Activated T-helper 17 cell treated with anti-CD3 and anti-CD28 coated beads, Interleukin-2, amount 50 U/mL, for 72 hours (primary cell): ENCODE results near the gene TANC1. TPM values are rescaled to one million over a fixed set of nuclear protein-coding genes. Genes with fewer than 3 reads are reported as not detected.
A peak's percentile ranks its signal among the peaks of the same experiment; 100 is the strongest.

Experiments used
- ATAC-seq: fragments of 150-1000 bp; cut with Tn5 transposase; replicated peaks from 2 replicates; pipeline ENCODE4 v1.10.0; 2021; ENCODE audit warnings: mild to moderate bottlenecking, moderate library complexity
- H3K27ac Mint-ChIP-seq: one replicate; pipeline ENCODE4 v1.8.0; 2022; ENCODE audit warnings: mixed read lengths
- H3K27me3 Mint-ChIP-seq: one replicate; pipeline ENCODE4 v1.8.0; 2022; ENCODE audit warnings: mixed read lengths
- H3K36me3 Mint-ChIP-seq: one replicate; pipeline ENCODE4 v1.8.0; 2022; ENCODE audit warnings: low read depth, mild to moderate bottlenecking, mixed read lengths
- H3K4me1 Mint-ChIP-seq: one replicate; pipeline ENCODE4 v1.8.0; 2022; ENCODE audit warnings: mixed read lengths
- H3K4me3 Mint-ChIP-seq: one replicate; pipeline ENCODE4 v1.8.0; 2022; ENCODE audit warnings: mild to moderate bottlenecking, mixed read lengths
- H3K9me3 Mint-ChIP-seq: one replicate; pipeline ENCODE4 v1.8.0; 2022; ENCODE audit warnings: mixed read lengths
- total RNA-seq, 2 donors: library from RNA; stranded (reverse); gene quantifications; one replicate each; pipeline ENCODE4 v1.2.3, GENCODE V29; 2022

Gene TANC1
- total RNA-seq, 2 donors from 2014 or later = 1.4 to 1.7 TPM

DNA sequence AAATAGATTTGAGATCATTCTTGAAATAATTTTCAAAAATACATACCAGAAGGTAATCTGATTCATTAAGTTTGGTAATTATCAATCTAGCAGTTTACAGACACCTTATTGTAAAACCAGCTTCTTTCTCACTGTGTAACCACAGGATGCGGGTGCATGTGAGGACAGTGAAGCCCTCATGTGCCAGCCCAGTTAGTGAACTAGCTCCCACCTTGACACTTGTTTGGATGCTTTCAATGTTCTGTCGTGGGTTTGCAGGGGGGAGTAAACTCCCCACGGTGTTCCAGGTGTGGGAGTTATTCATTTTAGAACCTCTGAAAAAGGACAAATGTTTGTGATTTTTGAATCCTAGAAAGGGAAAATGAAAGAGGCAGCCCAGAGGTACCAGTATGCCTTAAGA is 259.0 kb downstream of the TANC1 start:
- no peaks in the 10 kb centered on the region for H3K36me3 Mint-ChIP-seq
- H3K27ac Mint-ChIP-seq = no peak overlapping the region
- H3K4me1 Mint-ChIP-seq = peaks cover 5% of the 10 kb centered on the region
- H3K27me3 Mint-ChIP-seq = no peaks in the 10 kb centered on the region
- H3K9me3 Mint-ChIP-seq = no peaks in the 10 kb centered on the region
- ATAC-seq = no peak
- no peak overlapping the region for H3K4me3 Mint-ChIP-seq

DNA sequence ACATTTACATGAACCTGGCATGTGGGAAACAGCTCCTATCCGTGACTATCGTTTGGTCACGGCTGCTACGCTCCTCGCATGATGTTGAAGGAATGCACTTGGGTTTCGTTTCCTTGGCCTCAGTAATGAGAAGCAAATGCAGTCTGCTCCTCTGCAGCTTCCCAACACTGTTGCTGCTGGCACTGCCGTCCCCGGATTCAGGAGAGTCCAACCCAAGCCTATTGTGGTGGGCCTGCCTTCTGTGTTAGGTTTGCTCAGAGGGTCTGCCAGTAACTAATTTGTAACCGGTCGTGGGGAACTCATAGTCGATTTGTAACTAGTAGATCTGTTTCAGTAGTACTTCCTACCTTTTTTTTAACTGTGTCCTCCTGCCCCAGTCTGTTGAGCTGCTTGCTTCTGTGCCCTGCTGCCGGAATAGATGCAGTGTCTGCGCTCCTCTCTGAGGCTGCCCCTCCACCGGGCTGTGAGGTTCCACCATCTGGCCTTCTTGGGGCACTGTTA is 259.7 kb downstream of the TANC1 start:
- peaks cover 5% of the 10 kb centered on the region for H3K4me1 Mint-ChIP-seq

GRCh38 chr2:159229476-159230144 is 261.2 kb downstream of the TANC1 start:
- Mint-ChIP-seq H3K4me3 (no peak overlapping the region), H3K36me3 (peaks cover 9% of the 10 kb centered on the region), H3K9me3 (no peaks in the 10 kb centered on the region), H3K4me1 (no peaks in the 10 kb centered on the region), H3K27me3 (no peaks in the 10 kb centered on the region), H3K27ac (no peak overlapping the region)
- no peak for ATAC-seq

More for the DNA sequence above, 259.7 kb downstream of the TANC1 start:
- no peaks in the 10 kb centered on the region for H3K27me3 Mint-ChIP-seq
- ATAC-seq = no peak
- no peaks in the 10 kb centered on the region for H3K9me3 Mint-ChIP-seq
- H3K27ac Mint-ChIP-seq = peak overlapping the region; percentile 63
- H3K4me3 Mint-ChIP-seq = no peak overlapping the region
- H3K36me3 Mint-ChIP-seq = peaks cover 3% of the 10 kb centered on the region

DNA sequence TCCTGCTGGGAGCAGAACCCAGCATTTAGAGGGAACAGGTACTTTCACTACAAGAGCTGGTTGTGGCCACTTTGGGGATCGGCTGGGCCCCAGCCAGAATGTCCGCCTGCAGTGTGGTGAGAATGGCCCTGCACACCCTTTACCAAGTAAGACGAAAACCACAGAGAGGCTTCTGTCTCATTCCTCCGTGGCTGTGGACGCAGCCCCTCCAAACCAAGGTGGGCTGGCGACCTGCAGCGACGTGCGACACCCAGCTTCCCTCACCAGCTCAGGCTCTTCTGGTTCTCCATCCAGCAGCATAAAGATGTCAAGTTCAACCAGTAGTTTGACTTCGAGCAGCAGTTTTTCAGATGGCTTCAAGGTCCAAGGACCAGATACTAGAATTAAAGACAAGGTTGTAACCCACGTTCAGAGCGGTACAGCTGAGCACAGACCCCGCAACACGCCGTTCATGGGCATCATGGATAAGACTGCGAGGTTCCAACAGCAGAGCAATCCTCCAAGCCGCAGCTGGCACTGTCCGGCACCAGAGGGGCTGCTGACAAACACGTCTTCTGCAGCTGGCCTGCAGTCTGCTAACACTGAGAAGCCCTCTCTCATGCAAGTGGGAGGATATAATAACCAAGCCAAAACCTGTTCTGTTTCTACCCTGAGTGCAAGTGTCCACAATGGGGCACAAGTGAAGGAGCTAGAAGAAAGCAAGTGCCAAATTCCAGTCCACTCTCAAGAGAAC is 261.9 kb downstream of the TANC1 start:
- no peak for ATAC-seq
- Mint-ChIP-seq H3K27me3 (no peaks in the 10 kb centered on the region), H3K4me3 (no peak overlapping the region), H3K4me1 (no peaks in the 10 kb centered on the region), H3K9me3 (no peaks in the 10 kb centered on the region), H3K36me3 (peaks cover 14% of the 10 kb centered on the region), H3K27ac (no peak overlapping the region)

DNA sequence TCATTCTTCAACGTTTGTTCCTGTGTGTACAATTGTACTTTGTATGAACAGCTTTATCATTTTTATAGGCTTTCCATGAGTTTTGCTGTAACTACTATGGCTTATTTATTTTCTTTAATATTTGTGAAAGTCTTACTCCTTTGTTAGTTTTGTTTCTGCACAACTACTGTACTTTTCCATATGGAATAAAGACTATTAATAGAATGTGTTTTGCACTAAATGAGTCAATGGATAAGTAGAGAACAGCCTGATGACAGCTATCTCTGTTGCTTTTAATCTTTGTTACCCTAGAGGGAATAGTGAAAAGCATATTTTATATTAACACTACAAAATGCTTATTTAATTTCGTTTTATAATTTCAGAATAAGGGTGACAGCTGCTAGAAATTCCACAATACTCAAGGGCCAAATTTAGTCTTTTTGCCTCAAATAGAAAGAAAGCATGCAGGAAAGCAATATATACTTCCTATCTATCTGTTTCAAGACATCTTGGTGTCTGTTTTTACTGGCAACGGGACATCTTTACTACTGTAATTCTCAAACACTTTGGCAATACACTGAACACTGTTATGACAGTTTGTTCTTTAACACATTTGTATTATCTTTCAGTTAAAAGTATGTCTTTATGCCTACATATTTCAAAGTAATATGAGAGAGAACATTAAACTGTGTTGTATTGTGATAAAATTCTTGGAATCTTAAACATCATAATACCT is 264.2 kb downstream of the TANC1 start:
- Mint-ChIP-seq H3K4me3 (no peak overlapping the region), H3K36me3 (peaks cover 18% of the 10 kb centered on the region), H3K27me3 (no peaks in the 10 kb centered on the region), H3K27ac (no peak overlapping the region), H3K9me3 (no peaks in the 10 kb centered on the region), H3K4me1 (no peaks in the 10 kb centered on the region)
- no peak for ATAC-seq

GRCh38 chr2:159234868-159235267 is 266.4 kb downstream of the TANC1 start:
- ATAC-seq = no peak
- no peaks in the 10 kb centered on the region for H3K9me3 Mint-ChIP-seq
- H3K36me3 Mint-ChIP-seq = peaks cover 37% of the 10 kb centered on the region
- no peaks in the 10 kb centered on the region for H3K4me1 Mint-ChIP-seq
- H3K4me3 Mint-ChIP-seq = no peak overlapping the region
- H3K27ac Mint-ChIP-seq = no peak overlapping the region
- H3K27me3 Mint-ChIP-seq = no peaks in the 10 kb centered on the region

DNA sequence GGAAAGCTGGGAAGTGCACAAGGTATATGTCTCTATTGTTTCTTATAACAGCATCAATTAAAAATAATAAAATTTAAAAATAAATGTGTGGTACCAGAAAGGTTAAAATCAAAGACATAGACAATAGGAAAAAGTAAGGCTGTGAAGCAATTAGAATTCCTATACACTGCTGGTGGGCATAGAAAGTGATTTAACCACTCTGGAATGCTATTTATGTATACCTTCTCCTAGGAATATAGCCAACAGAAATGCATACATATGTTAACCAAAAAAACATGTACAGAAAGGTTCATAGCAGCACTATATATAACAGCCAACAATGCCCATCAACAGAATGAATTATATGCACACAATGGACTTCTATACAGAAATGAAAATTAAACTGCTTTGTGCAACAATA is 275.1 kb downstream of the TANC1 start:
- H3K27me3 Mint-ChIP-seq = no peaks in the 10 kb centered on the region
- H3K4me3 Mint-ChIP-seq = no peak overlapping the region
- H3K4me1 Mint-ChIP-seq = no peaks in the 10 kb centered on the region
- H3K36me3 Mint-ChIP-seq = peaks cover 74% of the 10 kb centered on the region
- H3K27ac Mint-ChIP-seq = no peak overlapping the region
- no peak for ATAC-seq
- no peaks in the 10 kb centered on the region for H3K9me3 Mint-ChIP-seq

DNA sequence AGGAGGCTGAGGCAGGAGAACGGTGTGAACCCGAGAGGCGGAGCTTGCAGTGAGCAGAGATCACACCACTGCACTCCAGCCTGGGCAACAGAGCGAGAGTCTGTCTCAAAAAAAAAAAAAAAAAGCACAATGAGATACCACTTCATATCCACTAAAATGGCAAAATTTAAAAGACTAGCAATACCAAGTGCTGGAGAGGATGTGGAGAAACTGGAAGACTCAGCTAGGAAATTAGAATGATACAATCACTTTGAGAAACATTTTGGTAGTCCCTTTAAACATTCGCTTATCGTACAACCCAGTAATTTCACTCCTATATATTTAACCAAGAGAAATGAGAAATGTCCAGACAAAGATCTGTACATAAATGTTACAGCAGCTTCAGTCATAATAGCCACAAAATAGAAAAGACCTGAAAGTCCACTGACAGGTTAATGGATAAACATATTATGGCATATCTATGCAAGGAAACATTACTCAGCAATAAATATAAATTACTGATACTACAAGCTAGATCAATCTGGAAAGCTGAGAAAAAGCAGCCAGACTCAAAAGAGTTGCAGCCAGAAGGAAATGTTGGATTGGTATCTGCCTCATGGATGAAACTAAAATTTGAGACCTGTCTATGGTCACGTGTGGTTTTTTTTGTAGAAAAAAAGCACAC is 278.0 kb downstream of the TANC1 start:
- Mint-ChIP-seq H3K9me3 (no peaks in the 10 kb centered on the region), H3K27me3 (no peaks in the 10 kb centered on the region), H3K36me3 (peaks cover 54% of the 10 kb centered on the region), H3K4me1 (no peaks in the 10 kb centered on the region), H3K27ac (no peak overlapping the region), H3K4me3 (no peak overlapping the region)
- no peak for ATAC-seq

GRCh38 chr2:159249990-159250715 is 281.7 kb downstream of the TANC1 start:
- Mint-ChIP-seq H3K27me3 (no peaks in the 10 kb centered on the region), H3K9me3 (no peaks in the 10 kb centered on the region), H3K4me1 (no peaks in the 10 kb centered on the region), H3K4me3 (no peak overlapping the region), H3K27ac (no peak overlapping the region), H3K36me3 (peaks cover 41% of the 10 kb centered on the region)
- ATAC-seq = no peak

DNA sequence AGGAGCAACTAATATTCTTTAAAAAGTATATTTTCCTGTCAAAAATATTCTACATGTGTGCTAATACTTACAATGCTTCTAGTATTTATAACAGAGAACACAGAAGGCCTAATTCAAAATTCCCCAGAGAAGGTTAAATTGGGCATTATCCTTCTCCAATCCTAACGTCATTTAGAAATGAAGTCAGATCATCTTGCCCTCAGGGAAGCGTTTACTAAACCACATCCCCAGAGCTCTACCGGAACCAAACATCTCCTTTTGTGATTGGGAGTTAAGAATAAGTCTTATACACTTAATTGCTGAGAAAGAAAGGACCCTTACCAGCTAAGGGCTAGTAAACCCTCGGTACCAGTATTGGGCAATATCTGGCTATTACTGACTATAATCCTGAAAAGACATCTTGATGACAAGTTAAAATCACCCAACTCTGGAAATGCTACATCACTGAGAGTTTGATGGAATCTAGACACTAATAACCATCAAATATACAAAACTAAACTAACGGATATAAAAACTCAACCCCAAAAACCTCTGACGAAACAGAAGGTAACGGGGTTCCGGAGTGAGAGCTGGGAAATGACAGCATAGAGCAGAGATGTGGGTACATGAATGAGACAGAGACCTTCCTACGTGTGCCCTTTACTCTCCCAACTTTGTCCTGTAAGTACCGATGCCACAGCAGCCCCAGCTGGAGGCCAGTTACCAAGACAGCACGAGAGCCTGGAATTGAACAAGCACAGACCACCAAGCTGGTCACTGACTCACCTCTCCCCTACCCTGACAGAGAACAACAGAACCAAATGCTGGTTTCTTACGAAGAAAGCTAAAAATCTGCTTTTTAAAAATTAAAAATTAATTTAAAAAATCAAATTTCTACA is 283.1 kb downstream of the TANC1 start:
- peaks cover 36% of the 10 kb centered on the region for H3K36me3 Mint-ChIP-seq
- no peaks in the 10 kb centered on the region for H3K27me3 Mint-ChIP-seq
- H3K4me1 Mint-ChIP-seq = no peaks in the 10 kb centered on the region
- no peaks in the 10 kb centered on the region for H3K9me3 Mint-ChIP-seq
- no peak overlapping the region for H3K4me3 Mint-ChIP-seq
- no peak for ATAC-seq
- no peak overlapping the region for H3K27ac Mint-ChIP-seq

GRCh38 chr2:159252905-159253304 is 284.5 kb downstream of the TANC1 start:
- Mint-ChIP-seq H3K9me3 (no peaks in the 10 kb centered on the region), H3K36me3 (peaks cover 25% of the 10 kb centered on the region), H3K4me3 (no peak overlapping the region), H3K27me3 (no peaks in the 10 kb centered on the region), H3K27ac (no peak overlapping the region), H3K4me1 (no peaks in the 10 kb centered on the region)
- no peak for ATAC-seq

DNA sequence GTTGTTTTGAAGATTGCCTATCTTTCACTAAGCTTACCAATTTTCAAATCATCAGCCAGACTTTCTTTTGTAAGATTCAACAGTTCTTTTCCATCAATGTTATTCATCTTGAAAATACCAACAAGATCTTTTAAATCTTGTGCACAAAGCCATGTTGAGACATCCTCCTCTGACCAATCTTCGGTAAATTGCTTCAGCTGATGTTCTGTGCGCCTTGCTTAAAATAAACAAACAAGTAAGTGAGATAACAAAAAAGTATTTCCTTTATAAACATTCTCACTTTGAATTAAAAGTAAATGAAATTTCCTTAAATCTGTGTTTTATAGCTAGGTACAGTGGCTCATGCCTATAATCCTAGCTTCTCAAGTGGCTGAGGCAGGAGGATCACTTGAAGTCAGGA is 287.7 kb downstream of the TANC1 start:
- peaks cover 15% of the 10 kb centered on the region for H3K36me3 Mint-ChIP-seq
- H3K27ac Mint-ChIP-seq = no peak overlapping the region
- no peak for ATAC-seq
- no peak overlapping the region for H3K4me3 Mint-ChIP-seq
- no peaks in the 10 kb centered on the region for H3K9me3 Mint-ChIP-seq
- H3K27me3 Mint-ChIP-seq = no peaks in the 10 kb centered on the region
- no peaks in the 10 kb centered on the region for H3K4me1 Mint-ChIP-seq

DNA sequence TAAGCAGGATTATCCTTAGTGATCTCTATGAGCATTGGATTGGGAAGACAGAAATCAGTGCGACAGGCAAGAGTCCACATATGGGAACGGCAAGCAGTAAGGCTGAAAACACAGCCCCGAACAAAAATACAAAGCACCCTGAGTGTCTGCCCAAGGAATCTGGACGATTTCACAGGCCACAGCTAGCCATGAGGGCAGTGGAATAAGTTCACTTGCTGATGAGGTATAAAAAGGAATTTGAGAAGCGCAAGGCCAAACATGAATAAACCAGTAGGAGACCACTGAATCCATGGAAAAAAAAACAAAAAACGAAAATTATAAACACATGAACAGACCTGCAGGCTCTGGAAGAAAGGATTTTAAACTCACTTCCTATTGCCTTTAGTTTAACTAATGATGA is 293.8 kb downstream of the TANC1 start:
- H3K36me3 Mint-ChIP-seq = peaks cover 11% of the 10 kb centered on the region
- no peak overlapping the region for H3K27ac Mint-ChIP-seq
- no peaks in the 10 kb centered on the region for H3K27me3 Mint-ChIP-seq
- no peak for ATAC-seq
- no peaks in the 10 kb centered on the region for H3K9me3 Mint-ChIP-seq
- no peak overlapping the region for H3K4me3 Mint-ChIP-seq
- H3K4me1 Mint-ChIP-seq = peaks cover 5% of the 10 kb centered on the region
